GM18511 (cell line): ENCODE measurements around the gene SPTAN1.
"Not testable (repeated sequence)": the region's sequence is repeated elsewhere in the genome, so short reads cannot be mapped to it uniquely, and the experiment has no call there.

Source experiments
- ATAC-seq: cut with Tn5 transposase; IDR thresholded peaks from one replicate; pipeline ENCODE4 v1.9.1; 2021; ENCODE audit warnings: mild to moderate bottlenecking, moderate library complexity; ENCODE audit not compliant: unreplicated experiment

The SPTAN1 gene

DNA sequence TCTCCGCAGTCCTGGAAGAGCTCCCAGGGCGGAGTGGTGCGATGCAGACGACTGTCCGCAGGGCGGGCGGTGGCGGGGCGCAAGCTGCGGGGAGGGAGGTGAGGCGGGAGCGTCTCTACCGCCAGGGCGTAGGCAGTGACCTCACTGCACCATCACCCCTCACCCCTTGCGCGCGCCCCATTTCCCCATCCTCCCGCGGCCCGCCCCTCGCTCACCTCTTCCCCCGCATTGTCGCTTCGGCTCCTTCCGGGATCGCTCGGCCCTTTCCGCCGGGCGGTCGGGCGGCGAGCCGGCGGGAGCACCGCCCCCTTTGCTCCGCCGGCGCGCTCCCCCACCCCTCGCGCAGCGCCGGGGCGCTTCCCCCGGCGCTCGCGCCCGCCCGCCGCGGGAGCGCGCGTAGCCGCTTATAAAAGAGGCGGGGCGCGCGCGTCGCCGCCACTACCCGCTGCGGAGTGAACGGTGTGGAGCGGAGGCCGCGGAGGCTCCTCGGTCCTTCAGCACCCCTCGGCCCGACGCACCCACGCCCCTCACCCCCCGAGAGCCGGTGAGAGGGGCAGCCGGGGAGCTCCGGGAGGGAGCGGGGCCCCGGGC lies at the start of gene SPTAN1:
TSS of gene SPTAN1 (plus strand) at position 435 of the 591 bp plus-strand sequence. CDS start 14,154 bp downstream, outside the sequence.
- peak; percentile 81 for ATAC-seq

DNA sequence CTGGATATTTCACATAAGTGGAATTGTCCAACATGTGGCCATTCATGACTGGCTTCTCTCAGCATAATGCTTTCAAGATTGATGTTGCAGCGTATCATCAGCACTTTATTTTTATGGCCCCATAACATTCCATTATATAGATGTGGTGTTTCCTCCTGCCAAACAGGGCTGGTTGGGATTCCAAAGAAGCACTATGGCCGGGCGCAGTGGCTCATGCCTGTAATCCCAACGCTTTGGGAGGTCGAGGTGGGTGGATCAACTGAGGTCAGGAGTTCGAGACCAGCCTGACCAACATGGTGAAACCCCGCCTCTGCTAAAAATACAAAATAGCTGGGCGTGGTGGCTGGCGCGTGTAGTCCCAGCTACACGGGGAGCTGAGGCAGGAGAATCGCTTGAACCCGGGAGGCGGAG lies 49.0 kb upstream of the SPTAN1 start:
- not testable (repeated sequence) for ATAC-seq

DNA sequence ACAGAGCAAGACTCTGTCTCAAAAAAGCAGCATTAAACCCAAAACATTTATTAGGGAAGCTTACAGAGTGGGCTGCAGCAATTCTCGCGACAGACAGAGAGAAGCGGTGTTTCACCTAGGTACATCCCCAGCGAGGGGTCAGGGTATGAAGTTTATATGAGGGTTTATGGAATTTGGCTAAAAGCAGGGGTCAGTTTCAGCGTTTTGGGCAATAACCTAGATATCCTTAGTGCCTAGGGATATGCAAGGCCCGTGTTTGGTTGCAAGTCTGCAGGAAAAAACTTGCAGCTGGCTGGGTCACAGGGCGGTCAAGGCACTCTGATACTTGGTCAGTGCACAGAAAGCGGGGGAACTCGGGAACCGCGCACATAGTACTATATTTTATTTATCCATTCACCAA lies 48.5 kb upstream of the SPTAN1 start:
- ATAC-seq: no peak

DNA sequence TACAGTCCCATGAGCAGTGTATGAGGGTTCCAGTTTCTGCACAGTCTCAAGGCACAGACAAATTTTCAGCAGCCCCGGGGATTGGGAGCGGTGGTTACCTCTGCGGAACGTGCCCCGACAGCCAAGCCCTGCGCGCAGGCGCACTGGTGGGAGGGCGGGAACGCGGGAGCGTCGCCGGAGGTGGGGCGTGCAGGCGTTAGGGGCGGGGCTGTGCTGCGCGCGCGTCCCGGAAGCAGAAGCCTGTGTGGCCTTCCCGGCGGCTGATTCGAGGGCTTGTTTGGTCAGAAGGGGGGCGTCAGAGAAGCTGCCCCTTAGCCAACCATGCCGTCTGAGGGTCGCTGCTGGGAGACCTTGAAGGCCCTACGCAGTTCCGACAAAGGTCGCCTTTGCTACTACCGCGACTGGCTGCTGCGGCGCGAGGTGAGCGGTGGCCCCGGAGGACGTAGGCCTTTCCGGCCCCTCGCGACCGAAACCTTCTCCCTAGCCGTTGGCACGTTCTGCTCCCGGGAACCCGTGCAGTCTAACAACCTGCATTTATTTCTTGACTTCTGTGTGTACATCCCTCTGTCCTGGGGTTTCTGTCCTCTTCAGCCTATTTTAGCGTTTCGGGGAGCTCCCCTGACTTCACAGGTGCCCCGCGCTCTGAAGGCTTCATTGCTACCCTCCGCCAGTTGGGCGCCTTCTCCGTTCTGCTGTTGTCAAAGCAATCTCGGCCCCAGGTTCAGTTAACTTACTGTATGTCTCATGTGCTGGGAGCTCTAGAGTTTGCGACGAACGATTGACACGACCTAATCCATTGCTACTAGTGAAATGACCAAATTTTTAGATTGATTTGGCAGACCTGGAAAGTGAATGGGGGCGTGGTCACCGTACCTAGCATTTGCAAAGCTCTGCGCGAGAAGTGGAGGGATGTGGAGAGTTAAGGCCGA lies 47.6 kb upstream of the SPTAN1 start, which contains the start of gene GLE1:
TSS of gene GLE1 (plus strand) at position 235 of the 929 bp plus-strand sequence. CDS start at position 322, 87 bp downstream.
- ATAC-seq: peak; percentile 90

DNA sequence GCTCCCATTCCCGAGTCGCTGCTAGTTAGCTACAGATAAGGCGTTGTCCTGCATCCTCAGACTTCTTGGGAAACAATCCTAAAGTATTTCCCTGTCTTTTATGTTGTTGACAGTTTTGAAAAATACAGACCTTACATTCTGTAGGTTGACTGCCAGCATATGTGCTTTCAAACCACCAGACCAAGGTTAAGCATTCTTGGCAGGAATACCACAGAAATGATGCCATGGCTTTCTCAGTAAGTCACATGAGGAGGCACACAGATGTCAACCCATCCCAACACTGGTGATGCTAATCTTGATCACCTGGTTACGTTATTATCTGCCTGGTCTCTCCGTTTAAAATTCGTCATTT lies 47.0 kb upstream of the SPTAN1 start:
- ATAC-seq: no peak

DNA sequence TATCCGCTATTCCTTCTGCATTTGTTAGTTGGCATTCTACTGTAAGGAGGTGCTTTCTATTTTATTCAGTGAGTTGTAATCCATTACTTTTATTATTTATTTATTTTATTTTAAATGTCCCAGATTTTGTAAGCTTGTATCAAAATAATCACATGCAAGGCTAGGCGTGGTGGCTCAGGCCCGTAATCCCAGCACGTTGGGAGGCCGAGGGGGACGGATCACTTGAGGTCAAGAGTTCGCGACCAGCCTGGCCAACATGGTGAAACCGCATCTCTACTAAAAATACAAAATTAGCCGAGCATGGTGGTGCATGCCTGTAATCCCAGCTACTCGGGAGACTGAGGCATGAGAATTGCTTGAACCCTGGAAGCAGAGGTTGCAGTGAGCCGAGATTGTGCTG lies 46.5 kb upstream of the SPTAN1 start:
- not testable (repeated sequence) for ATAC-seq

DNA sequence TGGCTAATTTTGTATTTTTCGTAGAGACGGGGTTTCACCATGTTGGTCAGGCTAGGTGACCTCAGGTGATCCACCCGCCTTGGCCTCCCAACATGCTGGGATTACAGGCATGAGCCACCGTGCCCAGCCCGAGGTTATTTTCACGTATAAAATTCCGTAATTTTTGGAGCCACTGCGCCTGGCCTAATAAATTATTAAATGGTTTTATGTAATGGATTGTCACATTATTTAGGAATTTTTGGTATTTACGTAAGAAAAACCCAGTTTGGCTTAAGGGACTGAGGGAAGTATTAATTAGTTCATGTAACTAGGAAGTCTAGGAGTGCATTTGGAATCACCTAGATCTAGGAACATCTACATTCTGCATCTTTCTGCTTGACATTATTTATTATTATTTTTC lies 39.6 kb upstream of the SPTAN1 start:
- ATAC-seq: no peak

DNA sequence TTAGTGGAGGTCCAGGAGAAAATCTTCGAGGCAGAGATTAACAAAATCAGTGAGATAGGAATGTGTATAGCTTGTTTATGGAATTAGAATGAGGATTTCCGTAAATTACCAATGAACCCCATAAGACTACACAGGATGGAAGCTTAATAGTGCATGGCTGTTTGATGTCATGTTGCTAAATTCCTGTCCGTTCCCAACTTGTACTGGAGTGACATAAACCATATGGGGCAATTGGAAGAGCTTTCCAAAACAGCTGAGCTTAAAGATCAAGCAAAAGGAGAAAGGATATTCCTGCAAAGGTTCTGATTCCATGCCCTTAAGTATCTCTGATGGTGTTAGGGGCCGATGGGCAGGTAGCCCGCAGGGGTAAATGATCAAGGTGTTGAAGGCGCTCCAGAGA lies 30.4 kb upstream of the SPTAN1 start:
- no peak for ATAC-seq

DNA sequence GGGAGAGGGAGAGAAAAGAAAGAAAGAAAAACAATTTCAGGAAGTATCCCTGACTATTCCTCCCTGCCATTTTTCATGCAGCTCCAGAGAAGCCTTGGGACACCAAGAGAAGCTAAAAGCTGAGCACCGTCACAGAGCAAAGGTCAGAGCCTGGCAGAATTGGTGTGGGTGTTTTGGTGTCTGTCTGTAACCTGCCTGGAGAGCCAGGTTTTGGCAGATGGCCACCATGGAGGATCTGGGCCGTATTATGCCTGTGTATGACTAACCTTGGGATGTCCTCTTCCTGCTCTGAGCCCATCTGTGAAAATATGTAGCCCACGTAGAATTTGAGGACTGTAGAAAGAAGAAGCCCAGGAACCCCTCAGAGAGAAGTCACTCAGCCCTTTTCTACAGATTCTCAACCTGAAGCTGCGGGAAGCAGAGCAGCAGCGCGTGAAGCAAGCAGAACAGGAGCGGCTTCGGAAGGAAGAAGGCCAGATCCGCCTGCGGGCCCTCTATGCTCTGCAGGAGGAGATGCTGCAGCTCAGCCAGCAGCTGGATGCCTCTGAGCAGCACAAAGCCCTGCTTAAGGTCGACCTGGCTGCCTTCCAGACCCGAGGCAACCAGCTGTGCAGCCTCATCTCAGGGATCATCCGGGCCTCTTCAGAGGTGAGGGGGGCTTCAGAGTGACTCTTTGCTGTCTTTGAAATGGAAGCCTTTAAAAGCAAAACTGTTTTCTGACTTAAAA lies 29.0 kb upstream of the SPTAN1 start:
- ATAC-seq: no peak

DNA sequence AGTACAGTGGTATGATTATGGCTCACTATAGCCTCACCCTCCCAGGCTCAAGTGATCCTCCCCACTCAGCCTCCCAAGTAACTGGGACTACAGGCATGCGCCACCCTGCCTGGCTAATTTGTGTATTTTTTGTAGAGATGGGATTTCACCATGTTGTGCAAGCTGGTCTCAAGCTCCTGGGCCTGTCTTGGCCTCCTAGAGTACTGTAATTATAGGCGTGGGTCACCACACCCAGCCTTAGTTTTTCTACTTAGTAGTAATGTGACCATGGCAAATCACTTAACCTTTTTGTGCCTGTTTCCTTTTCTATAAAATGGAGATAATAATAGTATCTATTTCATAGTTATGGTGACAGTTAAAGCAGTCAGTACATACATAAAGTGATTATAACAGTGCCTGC lies 25.7 kb upstream of the SPTAN1 start:
- ATAC-seq: no peak

DNA sequence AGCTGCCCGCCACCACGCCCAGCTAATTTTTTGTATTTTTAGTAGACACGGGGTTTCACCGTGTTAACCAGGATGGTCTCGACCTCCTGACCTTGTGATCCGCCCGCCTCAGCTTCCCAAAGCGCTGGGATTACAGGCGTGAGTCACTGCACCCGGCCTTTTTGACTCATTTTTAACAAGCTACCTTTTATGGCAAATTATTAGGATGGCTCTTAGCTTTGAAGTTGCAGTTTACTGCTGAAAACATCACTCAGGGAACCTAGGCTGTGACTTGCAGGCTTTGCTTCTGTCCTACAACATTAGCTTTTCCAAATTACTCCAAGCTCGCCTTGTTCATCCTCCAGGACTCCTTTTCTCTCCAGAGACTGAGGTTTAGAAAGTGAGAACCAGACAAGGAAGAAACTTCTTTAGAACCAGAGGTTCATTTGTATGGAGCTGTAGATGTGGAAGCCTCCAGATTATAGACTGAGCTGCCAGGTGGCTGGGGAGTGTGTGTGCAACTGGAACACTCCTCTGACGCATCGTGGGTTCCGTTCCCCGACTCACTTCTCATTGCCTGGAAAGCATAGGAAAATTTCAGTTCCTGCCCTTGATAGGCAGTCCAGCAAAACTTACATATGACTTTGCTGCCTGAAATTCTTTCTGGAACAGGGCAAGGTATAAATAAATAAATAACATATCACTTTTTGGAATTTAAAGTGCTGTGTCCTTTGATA lies 23.8 kb upstream of the SPTAN1 start:
- ATAC-seq: no peak

DNA sequence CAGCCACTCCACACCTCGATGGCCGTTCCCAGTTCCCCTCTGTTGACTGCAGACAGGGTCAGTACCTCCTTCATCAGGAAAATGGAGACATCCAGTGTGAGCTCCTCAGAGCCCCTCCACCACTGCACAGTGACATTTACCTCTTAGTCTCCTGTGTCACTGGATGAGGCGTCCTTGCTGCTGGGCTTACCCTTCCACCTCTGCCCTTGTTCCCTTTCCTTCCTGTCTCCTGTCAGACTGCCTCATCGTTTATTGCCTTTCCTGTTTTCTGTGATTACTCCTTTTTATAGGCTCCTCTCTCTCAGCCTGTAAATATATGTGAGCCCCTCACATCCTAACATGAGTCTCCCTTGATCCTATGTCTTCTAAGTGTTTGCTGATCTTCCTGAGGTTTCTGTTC lies 23.2 kb upstream of the SPTAN1 start:
- ATAC-seq: no peak

DNA sequence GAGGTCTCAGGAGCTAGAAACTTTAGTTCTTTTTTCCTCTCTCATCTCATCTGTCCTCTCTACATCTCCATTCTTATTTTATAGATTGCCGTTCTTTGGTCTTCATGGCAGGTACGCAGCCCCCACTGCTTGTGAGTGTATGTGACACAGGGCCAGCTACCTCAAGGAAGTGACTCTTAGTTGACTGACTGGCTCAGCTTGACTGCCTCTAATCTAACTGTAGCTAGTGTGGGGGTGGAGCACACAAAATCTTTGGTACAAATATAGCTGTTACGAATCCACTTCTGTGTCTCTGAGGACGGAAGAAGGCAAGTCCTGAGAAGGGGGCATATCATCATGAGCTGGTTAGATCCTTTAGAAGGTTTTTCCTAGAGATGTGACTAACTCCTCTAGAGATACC lies 19.8 kb upstream of the SPTAN1 start:
- no peak for ATAC-seq

DNA sequence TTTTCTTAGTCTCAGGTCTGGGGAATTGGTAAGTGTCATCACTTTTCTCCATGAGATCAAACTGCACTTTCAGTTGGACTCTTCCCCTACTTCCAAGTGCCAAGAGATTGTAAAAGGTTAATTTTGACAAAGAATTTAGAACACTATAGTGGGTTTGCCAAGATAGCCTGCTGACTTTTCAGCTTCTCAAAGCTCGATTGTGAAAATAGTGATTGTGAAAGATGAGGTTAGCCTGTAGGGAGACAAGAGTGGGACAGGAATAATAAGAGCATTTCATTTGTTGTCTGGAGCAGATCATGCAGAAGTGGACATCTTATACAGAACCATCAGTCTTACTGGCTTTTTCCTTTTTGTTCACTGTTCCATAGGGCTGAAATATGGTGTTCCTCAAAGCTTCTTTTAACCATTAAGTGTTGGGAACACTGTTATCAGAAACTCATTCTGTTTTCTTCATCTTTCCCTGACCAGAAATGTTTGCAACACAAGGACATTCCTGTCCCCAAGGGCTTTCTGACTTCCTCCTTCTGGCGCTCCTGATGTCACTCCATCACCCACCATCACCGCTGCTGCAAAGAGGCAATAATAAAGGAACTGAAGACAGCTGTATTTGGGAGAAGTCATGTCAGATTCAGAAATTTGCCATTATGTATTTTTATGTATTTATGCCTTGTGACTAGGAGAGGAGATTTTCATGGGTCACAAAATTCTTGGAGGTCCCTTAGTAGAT lies 11.6 kb upstream of the SPTAN1 start:
- ATAC-seq: no peak

DNA sequence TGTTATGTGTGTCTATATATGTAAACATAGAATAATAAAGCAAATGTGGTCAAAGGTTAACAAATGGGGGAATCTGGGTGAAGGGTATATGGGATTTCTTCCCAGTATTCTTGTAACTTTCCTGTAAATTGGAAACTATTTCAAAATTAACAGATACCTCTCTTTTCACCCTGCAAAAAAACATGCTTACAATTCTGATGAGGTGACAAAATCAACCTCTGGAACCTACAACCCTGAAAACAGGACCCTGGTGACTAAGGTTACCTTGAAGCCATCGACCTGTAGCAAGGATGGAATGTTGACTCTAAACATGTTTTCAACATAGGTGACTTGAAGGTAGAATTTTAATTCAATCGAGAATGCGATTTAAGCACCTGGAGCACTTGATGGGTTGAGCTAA lies 5.9 kb upstream of the SPTAN1 start:
- ATAC-seq: no peak

DNA sequence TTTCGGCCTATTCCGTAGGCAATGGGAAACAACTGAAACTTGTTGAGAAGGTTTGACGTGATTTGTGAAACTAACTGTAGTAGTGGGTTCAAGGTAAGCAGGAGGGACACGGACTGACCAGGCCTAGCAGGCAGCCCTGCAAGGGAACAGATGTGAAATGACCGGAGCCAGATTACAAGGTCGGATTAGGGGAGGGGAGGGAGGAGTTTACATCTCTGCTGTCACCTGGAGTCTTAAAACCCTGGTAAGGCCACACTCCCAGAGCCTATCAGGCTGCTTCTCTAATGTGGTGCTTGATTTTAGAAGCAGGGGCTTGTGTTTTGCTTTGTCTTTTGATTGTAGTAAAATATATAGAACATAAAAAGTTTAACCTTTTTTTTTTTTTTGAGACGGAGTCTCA lies 3.5 kb upstream of the SPTAN1 start:
- ATAC-seq: no peak

DNA sequence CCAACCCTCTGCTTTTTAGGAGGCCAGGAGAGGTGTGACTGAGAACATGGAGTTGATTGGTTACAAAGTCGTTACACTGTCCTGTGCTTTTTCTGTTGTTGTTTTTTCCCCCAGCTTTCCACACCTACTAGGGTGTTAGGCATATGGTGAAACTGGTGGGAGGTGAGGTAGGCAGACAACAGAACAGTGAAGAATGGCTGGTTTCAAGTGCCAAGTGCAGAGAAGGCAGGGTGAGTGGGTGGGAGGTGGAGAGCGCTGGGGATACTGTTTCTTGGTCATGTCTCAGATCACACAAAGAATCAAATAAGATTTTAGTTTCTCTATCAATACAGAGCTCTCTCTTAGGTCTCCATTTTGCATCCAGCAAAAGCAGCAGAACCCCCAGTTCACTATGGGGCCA lies 2.2 kb upstream of the SPTAN1 start:
- no peak for ATAC-seq

DNA sequence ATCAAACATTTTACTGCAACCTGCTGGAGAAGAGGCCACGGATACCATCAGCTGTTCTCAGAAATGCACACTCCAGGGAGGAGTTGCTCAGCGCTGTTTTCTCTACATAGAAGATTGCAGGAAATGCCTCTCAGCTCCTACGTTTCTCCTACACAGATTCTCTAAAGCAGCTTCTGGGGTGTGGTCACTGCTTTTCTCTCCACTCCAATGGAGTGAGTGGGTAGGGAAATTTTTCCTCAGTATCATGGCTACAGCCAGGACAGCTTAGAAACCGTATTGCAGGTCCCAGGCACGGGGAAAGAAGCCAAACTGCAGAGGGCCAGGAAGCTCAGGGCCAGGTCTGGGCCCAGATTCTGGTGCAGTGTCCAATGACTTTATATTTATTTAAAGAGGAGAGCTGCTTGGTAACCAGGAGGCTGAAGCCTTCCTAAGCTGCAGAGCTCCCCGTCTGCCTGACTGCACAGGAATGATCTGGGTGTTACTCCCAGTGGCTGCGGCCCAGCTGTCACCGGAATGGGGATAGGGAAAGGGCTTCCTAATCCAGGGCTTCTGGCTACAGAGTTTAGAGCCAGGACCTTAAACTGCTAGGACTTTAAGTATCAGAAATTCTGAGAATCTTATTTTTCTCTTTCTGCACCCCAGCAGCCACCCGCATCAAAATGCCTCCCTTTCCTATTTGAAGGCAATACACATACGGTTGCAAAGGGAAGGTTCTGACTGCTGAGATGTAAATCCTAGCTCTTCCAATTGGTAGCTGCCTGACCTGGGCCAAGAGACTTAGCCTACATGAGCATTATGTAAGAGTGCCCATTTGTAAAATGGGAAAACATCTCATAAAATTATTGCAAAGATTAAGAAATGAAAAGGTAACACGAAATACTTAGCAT lies 1.4 kb upstream of the SPTAN1 start:
- ATAC-seq: no peak

DNA sequence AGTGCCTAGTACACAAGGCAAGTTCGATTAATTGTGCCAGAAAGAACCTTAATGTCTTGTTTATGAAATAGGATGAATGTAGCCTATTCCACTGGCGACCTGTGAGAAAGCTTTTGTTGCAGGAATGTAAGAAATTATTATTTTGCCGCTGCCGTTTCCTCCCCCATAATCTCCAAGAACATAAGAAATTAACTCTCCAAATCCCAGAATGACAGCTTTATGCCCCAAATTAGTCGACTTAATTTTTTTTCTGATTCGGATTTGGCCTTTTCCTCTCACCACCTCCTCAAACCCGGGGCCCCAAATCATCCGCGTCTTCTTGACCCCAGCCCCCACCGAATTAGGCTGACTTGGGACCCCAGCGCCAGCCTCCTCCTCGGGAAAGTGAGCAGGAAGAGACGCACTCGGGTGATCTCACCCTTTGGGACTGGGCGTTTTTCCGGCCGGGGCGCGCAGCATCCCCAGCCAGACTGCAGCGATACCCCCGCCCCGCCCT lies 682 bp upstream of the SPTAN1 start:
- no peak for ATAC-seq
